Right forelimb (tissue), 1 donor: ENCODE data around the gene PLS1.
"Not testable (repeated sequence)": the region's sequence is repeated elsewhere in the genome, so short reads cannot be mapped to it uniquely, and the experiment has no call there.

Experiments used
- DNase-seq: peaks from one replicate; pipeline ENCODE4 v3.0.0-alpha.2; 2018

PLS1 gene

GRCh38 chr3:142596726-142597088 is 514 bp downstream of the PLS1 start:
- no peak for DNase-seq

GRCh38 chr3:142597906-142598305 is 1.7 kb downstream of the PLS1 start:
- DNase-seq = no peak

GRCh38 chr3:142601713-142602112 is 5.5 kb downstream of the PLS1 start:
- DNase-seq = no peak

DNA sequence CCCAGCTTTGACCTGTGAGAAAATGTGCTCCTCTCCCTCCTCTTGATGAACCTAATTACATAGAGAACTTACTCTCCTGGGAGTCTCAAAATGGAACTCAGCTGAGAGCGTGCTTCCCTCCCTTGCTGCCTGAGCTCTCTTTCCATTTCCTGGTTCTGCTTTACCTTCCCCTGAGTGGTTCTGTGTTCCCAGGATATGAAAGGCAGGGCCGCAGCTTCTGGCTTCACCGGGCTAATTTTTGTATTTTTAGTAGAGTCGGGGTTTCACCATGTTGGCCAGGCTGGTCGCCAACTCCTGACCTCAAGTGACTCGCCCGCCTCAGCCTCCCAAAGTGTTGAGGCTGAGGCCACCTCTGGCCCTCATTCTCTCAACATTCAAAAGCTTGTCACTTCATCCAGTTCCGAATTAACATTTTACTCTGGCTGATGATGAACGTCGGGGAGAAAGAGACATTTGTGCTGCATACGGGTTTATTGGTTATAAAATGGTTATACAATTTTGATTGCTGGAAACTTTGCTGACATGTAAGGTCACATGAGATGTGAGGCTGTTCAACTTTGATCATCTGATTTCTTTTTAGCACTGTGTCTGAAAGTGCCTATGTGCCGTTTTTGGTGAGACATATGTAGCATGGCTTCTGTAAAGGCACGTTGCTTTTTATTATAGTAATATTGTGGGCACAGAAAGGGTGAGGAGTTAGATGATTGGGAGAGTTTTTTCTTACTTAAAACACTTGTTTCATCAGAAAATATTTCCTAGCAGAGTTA is 6.6 kb downstream of the PLS1 start:
- no peak for DNase-seq

DNA sequence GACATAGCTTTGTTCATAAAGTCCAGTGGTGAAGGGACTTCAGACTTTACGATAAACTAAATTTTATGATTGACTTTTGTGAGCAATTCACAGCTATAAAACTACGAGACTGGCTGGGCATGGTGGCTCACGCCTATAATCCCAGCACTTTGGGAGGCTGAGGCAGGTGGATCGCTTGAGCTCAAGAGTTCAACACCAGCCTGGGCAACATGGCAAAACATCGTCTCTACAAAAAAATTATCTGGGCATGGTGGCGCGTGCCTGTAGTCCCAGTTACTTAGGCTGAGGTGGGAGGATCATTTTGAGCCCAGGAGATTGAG is 7.2 kb downstream of the PLS1 start:
- DNase-seq = not testable (repeated sequence)

DNA sequence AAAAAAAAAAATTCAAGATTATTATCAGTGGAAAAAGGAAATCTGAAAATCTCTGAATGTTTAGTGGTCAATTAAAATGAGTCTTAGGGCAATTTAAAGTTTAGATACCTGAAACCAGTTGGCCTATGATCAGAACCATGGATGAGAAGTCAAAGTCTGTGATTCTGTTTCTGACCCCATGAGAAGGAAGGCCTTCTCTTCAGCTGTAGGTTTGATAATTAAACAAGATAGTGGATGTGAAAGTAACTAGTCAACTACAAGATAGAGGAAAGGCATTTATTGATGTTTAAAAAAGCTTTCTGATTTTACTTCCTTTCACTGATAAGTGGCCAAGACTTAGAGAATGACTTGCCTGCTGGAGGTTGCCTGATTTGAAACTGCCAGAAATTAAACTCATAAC is 8.7 kb downstream of the PLS1 start:
- no peak for DNase-seq

DNA sequence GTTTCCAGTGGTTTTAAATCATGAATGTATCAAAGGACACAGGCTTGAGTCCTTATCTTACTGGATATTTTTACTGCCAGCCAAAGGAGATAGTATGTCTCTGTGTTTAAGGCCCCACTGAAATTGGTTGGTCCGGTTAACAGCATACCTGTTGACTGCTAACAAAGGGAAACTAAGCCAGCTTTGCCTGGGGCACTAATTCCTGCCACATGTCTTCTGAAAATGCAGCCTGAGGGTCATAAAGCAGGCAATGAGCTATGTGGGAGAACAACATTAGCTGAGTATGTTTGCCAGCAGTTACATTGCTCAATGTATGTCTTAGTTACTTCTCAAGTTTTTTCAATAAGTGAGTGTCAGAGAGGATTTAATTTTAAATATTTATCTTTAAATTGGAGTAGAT is 12.4 kb downstream of the PLS1 start:
- no peak for DNase-seq

DNA sequence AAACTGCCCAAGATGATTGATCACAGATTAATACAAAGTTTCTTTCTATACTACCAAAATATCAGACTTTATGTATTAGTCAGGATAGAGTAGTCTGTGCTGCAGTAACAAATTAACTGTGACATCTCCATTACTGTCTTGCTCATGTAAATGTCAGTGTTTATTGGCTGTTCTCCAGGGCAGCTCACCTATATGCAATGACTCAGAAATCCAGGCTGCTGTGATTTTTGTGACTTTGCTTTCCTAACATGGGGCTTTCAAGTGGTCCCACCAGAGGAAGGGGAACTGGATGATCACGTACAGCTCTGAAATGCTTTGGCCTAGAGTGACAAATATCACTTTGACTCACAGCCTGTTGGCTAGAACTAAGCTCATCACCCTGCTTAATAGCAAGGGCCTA is 12.9 kb downstream of the PLS1 start:
- no peak for DNase-seq

- DNase-seq = no peak
These were observed 15.0 kb downstream of the PLS1 start for GRCh38 chr3:142611206-142611605.

DNA sequence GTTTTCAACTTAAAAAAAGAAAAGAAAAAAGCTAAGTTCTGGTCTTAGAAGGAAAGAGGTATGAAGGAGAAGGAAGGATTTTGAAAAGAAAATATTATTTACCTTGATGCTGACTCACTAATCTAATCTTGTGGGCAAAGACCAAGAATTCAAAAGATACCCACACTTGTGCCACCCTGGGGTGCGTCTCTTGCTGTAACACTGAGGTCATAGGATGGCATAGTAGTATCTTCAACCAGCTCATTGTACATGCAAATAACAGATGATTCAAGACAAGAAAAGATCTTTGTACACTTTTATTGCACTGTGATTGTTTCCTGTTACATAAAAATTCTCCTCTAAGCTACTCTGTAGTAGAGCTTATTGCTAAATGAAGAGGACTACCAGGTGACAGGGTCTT is 17.3 kb downstream of the PLS1 start:
- no peak for DNase-seq

GRCh38 chr3:142614059-142614626 is 17.9 kb downstream of the PLS1 start:
- DNase-seq = no peak

DNA sequence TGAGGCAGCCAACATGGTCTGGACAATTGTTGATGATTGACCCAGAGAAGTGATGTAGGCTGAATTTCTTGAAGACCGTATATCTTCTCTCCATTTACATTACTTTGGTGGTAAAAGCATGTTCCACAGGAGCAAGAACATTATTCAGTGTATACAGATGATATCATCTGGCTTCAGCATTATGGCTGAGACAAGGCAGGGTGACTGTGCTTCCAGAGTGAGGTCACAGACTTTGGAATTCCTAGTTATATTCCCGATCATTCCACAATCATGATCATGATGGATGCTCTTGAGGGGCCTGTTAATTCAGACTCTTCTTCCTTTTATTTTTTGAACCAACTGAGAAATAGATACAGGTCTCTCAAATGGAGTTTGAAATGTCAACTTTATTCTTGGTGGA is 19.0 kb downstream of the PLS1 start:
- no peak for DNase-seq

DNA sequence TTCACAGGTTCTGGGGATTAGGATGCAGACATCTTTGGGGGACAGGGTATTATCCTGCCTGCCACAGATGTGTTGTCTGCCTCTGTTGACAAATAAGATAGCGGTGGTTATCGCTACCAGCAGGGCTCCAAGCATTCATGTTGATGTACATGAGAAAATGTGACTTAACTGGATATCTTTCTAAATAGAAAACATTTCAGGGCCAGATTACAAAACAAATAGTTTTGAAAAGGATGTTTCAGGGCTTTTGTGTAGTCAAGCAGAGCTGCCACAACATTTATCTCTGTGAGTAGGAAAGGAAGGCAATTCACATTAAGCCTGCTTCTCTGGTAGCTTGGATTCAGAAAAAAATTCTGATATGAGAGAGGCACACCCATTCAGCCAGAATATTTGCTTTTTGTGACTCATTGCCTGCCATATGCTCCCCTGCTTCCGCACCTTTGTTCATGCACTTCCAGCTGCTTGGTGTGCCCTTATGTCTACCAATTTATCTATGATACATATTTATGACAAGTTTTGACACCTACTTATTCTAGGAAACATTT is 22.8 kb downstream of the PLS1 start:
- DNase-seq = no peak

- DNase-seq = no peak
These were observed 26.2 kb downstream of the PLS1 start for GRCh38 chr3:142622405-142622804.

GRCh38 chr3:142623194-142623593 is 27.0 kb downstream of the PLS1 start:
- no peak for DNase-seq

- no peak for DNase-seq
These were observed 28.4 kb downstream of the PLS1 start for GRCh38 chr3:142624341-142625152.

GRCh38 chr3:142625153-142625440 is 28.9 kb downstream of the PLS1 start:
- no peak for DNase-seq

GRCh38 chr3:142626971-142627370 is 30.8 kb downstream of the PLS1 start:
- DNase-seq = no peak

DNA sequence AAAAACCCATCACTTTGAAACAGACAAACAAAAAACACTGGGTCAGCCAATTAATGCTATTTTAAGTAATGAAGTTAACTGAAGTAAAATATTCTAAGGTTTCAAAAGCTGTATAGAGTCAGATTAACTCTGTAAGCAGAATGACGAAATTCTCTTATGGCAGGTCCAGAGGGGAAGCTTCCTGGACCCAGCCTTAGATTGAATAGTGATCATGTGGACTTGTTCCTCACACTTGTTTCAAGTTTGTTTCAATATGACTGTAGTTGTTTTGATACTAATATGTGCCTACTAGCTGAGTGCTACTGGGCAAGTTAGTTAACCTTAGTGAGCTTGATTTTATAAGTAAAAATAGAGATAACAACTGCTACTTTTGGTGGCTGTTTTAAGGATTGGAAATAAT is 32.6 kb downstream of the PLS1 start:
- DNase-seq = no peak

GRCh38 chr3:142633073-142633472 is 36.9 kb downstream of the PLS1 start:
- DNase-seq = no peak

DNA sequence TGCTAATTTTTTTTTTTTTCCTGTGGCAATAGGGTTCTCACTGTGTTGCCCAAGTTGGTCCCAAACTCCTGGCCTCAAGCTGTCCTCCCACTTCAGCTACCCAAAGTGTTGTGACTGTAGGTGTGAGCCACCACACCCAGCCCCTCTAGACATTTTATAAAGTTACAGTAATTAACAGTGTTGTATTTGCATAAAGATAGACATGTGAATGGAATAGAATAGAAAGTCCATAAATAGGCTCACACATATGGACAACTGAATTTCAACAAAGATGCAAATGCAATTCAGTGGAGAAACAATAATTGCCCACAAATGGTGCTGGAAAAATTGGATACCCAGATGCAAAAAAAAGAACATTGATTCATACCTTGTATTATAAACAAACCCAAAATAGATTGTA is 39.9 kb downstream of the PLS1 start:
- no peak for DNase-seq

GRCh38 chr3:142636664-142637063 is 40.5 kb downstream of the PLS1 start:
- no peak for DNase-seq

DNA sequence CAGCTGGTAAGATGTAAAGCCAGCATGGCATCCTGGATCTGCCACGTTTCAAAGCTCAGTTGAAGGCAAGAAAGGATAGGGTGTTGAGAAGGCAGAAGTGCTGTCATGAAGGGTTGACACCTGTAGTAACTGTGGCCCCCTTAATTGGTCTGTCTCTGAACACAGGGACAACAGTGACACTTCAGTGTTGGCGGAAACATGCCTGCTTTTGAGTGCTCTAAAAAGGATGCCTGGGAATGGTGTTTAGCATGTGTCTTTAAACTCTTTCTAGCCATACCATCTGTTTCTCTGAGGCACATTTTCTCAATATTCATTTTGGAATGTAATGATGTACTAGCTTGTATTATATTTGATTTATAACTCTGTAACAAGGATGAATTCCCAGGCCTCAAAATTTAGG is 42.1 kb downstream of the PLS1 start:
- no peak for DNase-seq

DNA sequence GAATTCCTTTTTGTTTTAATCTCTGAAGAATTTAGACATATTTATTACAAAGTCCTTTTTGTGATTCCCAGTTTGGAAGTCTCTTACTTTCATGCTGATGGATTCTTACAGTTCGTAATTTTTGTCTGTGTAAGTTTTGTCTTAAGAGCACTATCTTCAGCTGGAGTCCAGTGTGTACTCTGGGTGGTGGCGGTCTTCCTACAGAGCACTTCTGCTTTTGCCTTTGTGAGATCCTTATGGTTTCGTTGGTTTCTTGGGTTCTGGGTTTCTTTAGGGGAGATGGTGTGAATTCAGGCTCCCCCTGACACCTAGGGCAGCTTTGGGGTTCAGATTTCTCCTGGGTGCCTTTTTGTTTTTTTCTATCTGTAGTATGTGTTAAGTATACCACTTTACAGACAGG is 45.3 kb downstream of the PLS1 start:
- no peak for DNase-seq
